Cardiac muscle cell (in vitro differentiated cells and primary cell): ENCODE measurements around the gene PRKCQ. TPM values are rescaled to one million over a fixed set of nuclear protein-coding genes. Genes with fewer than 3 reads are reported as not detected.

ENCODE experiments used
- DNase-seq, 2 donors: peaks; one replicate each; pipeline versions ENCODE4 v3.0.0 to v3.0.0-alpha.2; 2010 to 2017; ENCODE audit warnings: low read depth in 1 of 2, low spot score in 1 of 2
- H3K27ac ChIP-seq: fragments of 200-600 bp; sonication (generic); 2 replicates; pipeline ENCODE4 v1.5.1; 2016
- H3K27me3 ChIP-seq: fragments of 200-600 bp; sonication (generic); 2 replicates; pipeline ENCODE4 v1.6.0; 2016; ENCODE audit warnings: control low read depth
- H3K36me3 ChIP-seq: fragments of 200-600 bp; sonication (generic); 2 replicates; pipeline ENCODE4 v1.5.1; 2016; ENCODE audit warnings: control low read depth
- H3K4me1 ChIP-seq: fragments of 200-600 bp; sonication (generic); 2 replicates; pipeline ENCODE4 v1.8.1; 2017; ENCODE audit warnings: low read depth, mild to moderate bottlenecking, mixed run types
- H3K4me3 ChIP-seq: fragments of 200-600 bp; sonication (generic); 2 replicates; pipeline ENCODE4 v1.5.1; 2016; ENCODE audit warnings: mild to moderate bottlenecking
- H3K9me3 ChIP-seq: fragments of 200-600 bp; sonication (generic); 2 replicates; pipeline ENCODE4 v1.5.1; 2017; ENCODE audit warnings: low read depth, mild to moderate bottlenecking, control low read depth
- CTCF ChIP-seq: IDR thresholded peaks from 2 replicates; pipeline ENCODE4 v1.5.1; 2012; ENCODE audit warnings: low read depth, mild to moderate bottlenecking, low read length
- polyA plus RNA-seq: library from polyadenylated mRNA; unstranded; fragments of >200 nt; fragmentation: Nextera tagmentation; extraction: Ambion mirVana; gene quantifications from 2 replicates; pipeline ENCODE4 v1.2.1, GENCODE V29; 2016
- total RNA-seq: library from RNA; depleted of rRNA; stranded (reverse); fragments of >200 nt; gene quantifications from 2 replicates; pipeline ENCODE4 v1.2.3, GENCODE V29; 2016

The PRKCQ gene
- total and polyA plus RNA-seq, 2 experiments from 2014 or later: 3.7 to 4.1 TPM

DNA sequence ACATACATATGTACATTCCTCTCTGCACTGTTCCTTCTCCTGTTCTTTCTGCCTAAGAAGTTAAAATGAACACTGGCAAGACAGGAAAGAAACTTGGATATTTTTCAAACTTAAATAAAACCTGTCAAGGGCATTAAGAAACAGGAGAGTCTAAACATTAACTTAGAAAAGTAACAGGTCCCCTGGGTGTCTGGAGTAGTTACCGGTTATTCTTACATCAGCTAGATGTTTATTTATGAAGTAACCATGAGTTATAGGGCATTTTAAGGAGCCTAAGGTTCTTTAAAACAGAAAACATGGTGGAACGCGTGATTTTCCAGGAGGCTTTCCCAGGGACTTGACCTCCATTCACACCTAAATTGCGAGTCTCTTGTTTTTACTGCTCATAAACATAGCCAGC lies 148.2 kb downstream of the PRKCQ start:
- Histone ChIP-seq H3K9me3 (no peaks in the 10 kb centered on the region), H3K4me1 (no peaks in the 10 kb centered on the region), H3K36me3 (no peaks in the 10 kb centered on the region), H3K27ac (no peak overlapping the region), H3K4me3 (no peak overlapping the region), H3K27me3 (no peaks in the 10 kb centered on the region)
- no peak for TF ChIP-seq CTCF
- DNase-seq: no peak

GRCh38 chr10:6431186-6431585 lies 148.9 kb downstream of the PRKCQ start:
- no peak for TF ChIP-seq CTCF
- DNase-seq: no peak
- Histone ChIP-seq H3K4me1 (no peaks in the 10 kb centered on the region), H3K27me3 (no peaks in the 10 kb centered on the region), H3K36me3 (no peaks in the 10 kb centered on the region), H3K9me3 (no peaks in the 10 kb centered on the region), H3K27ac (no peak overlapping the region), H3K4me3 (no peak overlapping the region)

- no peak for DNase-seq
- H3K27ac ChIP-seq: no peak overlapping the region
- H3K36me3 ChIP-seq: no peaks in the 10 kb centered on the region
- no peaks in the 10 kb centered on the region for H3K4me1 ChIP-seq
- H3K4me3 ChIP-seq: no peak overlapping the region
- H3K9me3 ChIP-seq: no peaks in the 10 kb centered on the region
- no peaks in the 10 kb centered on the region for H3K27me3 ChIP-seq
- TF ChIP-seq CTCF: no peak
Measured at GRCh38 chr10:6430423-6430980, 149.6 kb downstream of the PRKCQ start.

GRCh38 chr10:6427357-6427959 lies 152.6 kb downstream of the PRKCQ start:
- TF ChIP-seq CTCF: no peak
- H3K27me3 ChIP-seq: no peaks in the 10 kb centered on the region
- H3K27ac ChIP-seq: no peak overlapping the region
- no peaks in the 10 kb centered on the region for H3K4me1 ChIP-seq
- DNase-seq: no peak
- H3K36me3 ChIP-seq: no peaks in the 10 kb centered on the region
- no peaks in the 10 kb centered on the region for H3K9me3 ChIP-seq
- no peak overlapping the region for H3K4me3 ChIP-seq

- Histone ChIP-seq H3K27ac (no peak overlapping the region), H3K4me1 (no peaks in the 10 kb centered on the region), H3K9me3 (no peaks in the 10 kb centered on the region), H3K27me3 (no peaks in the 10 kb centered on the region), H3K4me3 (no peak overlapping the region), H3K36me3 (no peaks in the 10 kb centered on the region)
- no peak for DNase-seq
- TF ChIP-seq CTCF: no peak
Measured at GRCh38 chr10:6426317-6426716, 153.8 kb downstream of the PRKCQ start.
